WI38 (cell line): ENCODE results near the gene CENPL.

Experiments used
- H3K4me3 ChIP-seq: 2 replicates; pipeline ENCODE4 v1.5.1; 2011; ENCODE audit warnings: low read depth, mild to moderate bottlenecking, control low read depth, low read length
- CTCF ChIP-seq: IDR thresholded peaks from 2 replicates; pipeline ENCODE4 v1.5.1; 2012; ENCODE audit warnings: low read depth, mild to moderate bottlenecking, control low read depth, low read length

The CENPL gene

GRCh38 chr1:173824315-173825081, at the start of gene CENPL, which contains the start of gene DARS2:
Gene CENPL (minus strand): TSS chr1:173824883. CDS start chr1:173811299, 13,584 bp downstream.
Gene DARS2 (plus strand): TSS chr1:173824673. CDS start chr1:173825230, 557 bp downstream.
- peak within 1 kb of the TSS; percentile 95 for H3K4me3 ChIP-seq
- no peak for TF ChIP-seq CTCF

- no peak overlapping the region for H3K4me3 ChIP-seq
- no peak for TF ChIP-seq CTCF
These were observed 46.8 kb upstream of the CENPL start for GRCh38 chr1:173871500-173871899.

GRCh38 chr1:173871091-173871490, 46.4 kb upstream of the CENPL start:
- no peak for TF ChIP-seq CTCF
- no peak overlapping the region for H3K4me3 ChIP-seq

- H3K4me3 ChIP-seq, result no peak overlapping the region
- no peak for TF ChIP-seq CTCF
These were observed 45.8 kb upstream of the CENPL start for GRCh38 chr1:173870252-173871075.

GRCh38 chr1:173869021-173869359, 44.3 kb upstream of the CENPL start:
- peak overlapping the region; percentile 92 for H3K4me3 ChIP-seq

GRCh38 chr1:173868266-173869020, 43.8 kb upstream of the CENPL start, which contains the start of gene ZBTB37:
Gene ZBTB37 (plus strand): TSS chr1:173868380. CDS start chr1:173870226, 1,846 bp downstream.
- H3K4me3 ChIP-seq, result peak within 1 kb of the TSS; percentile 92
- TF ChIP-seq CTCF, result no peak

More at GRCh38 chr1:173869021-173869359, 44.3 kb upstream of the CENPL start:
- no peak for TF ChIP-seq CTCF
